K562 (cell line): Measurements from ENCODE around the gene EYA2. TPM values are rescaled to one million over a fixed set of nuclear protein-coding genes. Genes with fewer than 3 reads are reported as not detected.

Experiments
- ATAC-seq: fragments of 200-7000 bp; cut with Tn5 transposase; 3 replicates; pipeline ENCODE4 v1.9.1; 2020; ENCODE audit warnings: moderate library complexity
- BruUV-seq: library from RNA; stranded (reverse); fragments of 400-500 nt; replicated peaks from 2 replicates; lab custom pipeline; 2021; lab: Mats Ljungman, UMichigan
- CTCF ChIA-PET: fragments of 300-600 bp; formaldehyde crosslinking; extraction: SDS; loops from one replicate; lab custom pipeline; 2021; ENCODE audit warnings: low intra/inter-chr PET ratio; lab: Yijun Ruan, JAX
- POLR2A ChIA-PET: fragments of 300-600, 350-650 bp; sonication (Branson Sonifier 250); formaldehyde crosslinking; extraction: SDS; loops from one replicate; lab custom pipeline; 2021; ENCODE audit warnings: antibody characterized with exemption, inconsistent platforms; lab: Yijun Ruan, JAX
- DNase-seq, 4 experiments: peaks; one replicate each; pipeline versions ENCODE4 v3.0.0 to v3.0.0-alpha.2; 2011 to 2018; ENCODE audit warnings: low spot score in 3 of 4, mixed read lengths in 3 of 4; ENCODE audit errors: extremely low read depth in 1 of 4
- FAIRE-seq: peaks from 2 replicates; lab custom pipeline; 2011; peaks lifted over from hg19 to GRCh38; lab: Jason Lieb, UNC
- H2AFZ ChIP-seq: 2 replicates; pipeline ENCODE4 v1.6.0; 2011; ENCODE audit warnings: low read depth, low read length, control low read depth, inconsistent platforms
- H3K27ac ChIP-seq: fragments of 200-600 bp; 3 replicates; pipeline ENCODE4 v1.8.0; 2011; ENCODE audit warnings: low read depth, mild to moderate bottlenecking, control low read depth, inconsistent platforms, low read length, moderate library complexity, mixed read lengths; ENCODE audit errors: extremely low read depth
- H3K27me3 ChIP-seq, 2 experiments: fragments of 300-600 bp in 1 of 2; 2 replicates in 1 of 2; 3 replicates in 1 of 2; pipeline versions ENCODE4 v1.6.0 to v1.8.0; 2011; ENCODE audit warnings: inconsistent platforms in 2 of 2, low read length in 2 of 2, mild to moderate bottlenecking in 1 of 2, mixed read lengths in 1 of 2, moderate library complexity in 1 of 2; ENCODE audit not compliant: control insufficient read depth in 2 of 2, insufficient read depth in 2 of 2
- H3K36me3 ChIP-seq: fragments of 300-600 bp; 3 replicates; pipeline ENCODE4 v1.8.0; 2011; ENCODE audit warnings: mild to moderate bottlenecking, low read length, inconsistent platforms; ENCODE audit not compliant: control insufficient read depth, insufficient read depth
- H3K4me1 ChIP-seq, 2 experiments: fragments of 200-600 bp in 1 of 2; replicated peaks in 1 of 2; 2 replicates in 1 of 2; 3 replicates in 1 of 2; pipeline versions ENCODE4 v1.5.1 to v1.8.0; 2011; ENCODE audit warnings: inconsistent platforms in 2 of 2, low read length in 2 of 2, mild to moderate bottlenecking in 1 of 2, mixed read lengths in 1 of 2, moderate library complexity in 1 of 2; ENCODE audit not compliant: control insufficient read depth in 2 of 2, insufficient read depth in 2 of 2
- H3K4me2 ChIP-seq: 2 replicates; pipeline ENCODE4 v1.6.1; 2011; ENCODE audit warnings: low read length, control low read depth, inconsistent platforms, mixed read lengths; ENCODE audit not compliant: insufficient read depth
- H3K4me3 ChIP-seq: fragments of 200-600 bp; sonication (generic), shearing (Covaris generic); 2 replicates; pipeline ENCODE4 v1.5.1; 2016; ENCODE audit warnings: control low read depth, inconsistent platforms
- H3K79me2 ChIP-seq: fragments of 200-600 bp; 3 replicates; pipeline ENCODE4 v1.8.0; 2011; ENCODE audit warnings: low read length, inconsistent platforms; ENCODE audit not compliant: control insufficient read depth, insufficient read depth
- H3K9ac ChIP-seq, 2 experiments: 2 replicates each; pipeline versions ENCODE4 v1.6.0 to v1.6.1; 2011; ENCODE audit warnings: low read depth in 2 of 2, low read length in 2 of 2, control low read depth in 1 of 2, inconsistent platforms in 1 of 2, mild to moderate bottlenecking in 1 of 2, mixed read lengths in 1 of 2; ENCODE audit not compliant: insufficient read depth in 1 of 2
- H3K9me1 ChIP-seq: one replicate; pipeline ENCODE4 v1.6.0; 2011; ENCODE audit warnings: inconsistent platforms, mild to moderate bottlenecking, low read length, moderate library complexity; ENCODE audit not compliant: control insufficient read depth, insufficient read depth
- H3K9me3 ChIP-seq: replicated peaks from 2 replicates; pipeline ENCODE4 v1.5.1; 2011; ENCODE audit warnings: low read depth, low read length, inconsistent platforms; ENCODE audit not compliant: control insufficient read depth, insufficient read depth
- H4K20me1 ChIP-seq: replicated peaks from 2 replicates; pipeline ENCODE4 v1.6.1; 2011; ENCODE audit warnings: low read length, inconsistent platforms, mixed read lengths; ENCODE audit not compliant: control insufficient read depth, insufficient read depth
- ADNP ChIP-seq: fragments of 200-800 bp; sonication (Bioruptor generic); IDR thresholded peaks from 2 replicates; pipeline ENCODE4 v1.6.1; 2016; ENCODE audit warnings: missing genetic modification characterization, missing compliant biosample characterization
- CSDE1 ChIP-seq, 2 experiments: fragments of 450-650 bp; IDR thresholded peaks; 2 replicates each; pipeline ENCODE4 v1.6.1; 2016; ENCODE audit warnings: mild to moderate bottlenecking in 1 of 2
- GATAD2B ChIP-seq: fragments of 450-650 bp; IDR thresholded peaks from 2 replicates; pipeline ENCODE4 v1.6.1; 2017; ENCODE audit warnings: mild to moderate bottlenecking, borderline replicate concordance
- MEIS2 ChIP-seq: fragments of 450-650 bp; IDR thresholded peaks from 2 replicates; pipeline ENCODE4 v1.6.1; 2014; ENCODE audit warnings: mild to moderate bottlenecking; ENCODE audit not compliant: partially characterized antibody
- NCOA1 ChIP-seq: fragments of 450-650 bp; IDR thresholded peaks from 2 replicates; pipeline ENCODE4 v1.6.1; 2016; ENCODE audit warnings: low read depth
- PHB2 ChIP-seq: fragments of 450-650 bp; IDR thresholded peaks from 2 replicates; pipeline ENCODE4 v1.6.1; 2017; ENCODE audit warnings: low read depth
- SPI1 ChIP-seq: IDR thresholded peaks from 2 replicates; pipeline ENCODE4 v1.6.1; 2011; ENCODE audit warnings: low read depth, low read length, control low read depth, borderline replicate concordance
- WGBS: fragments of 100-300 bp; shearing (Covaris generic); methylation state at CpG from one replicate; pipeline ENCODE4 v1.1.6; 2016; ENCODE audit warnings: low coverage, mixed read lengths; ENCODE audit not compliant: insufficient coverage; ENCODE audit errors: missing lambda C conversion rate; 5-methylcytosine and 5-hydroxymethylcytosine counted together
- in situ Hi-C: fragments of 300-500 bp; cut with MboI; formaldehyde crosslinking; loops from 4 replicates; pipeline ENCODE4 v1.15.0; 2018; ENCODE audit warnings: inconsistent platforms, mixed read lengths
- intact Hi-C: fragments of 100-400 bp; cut with micrococcal nuclease; formaldehyde crosslinking; loops from 2 replicates; pipeline ENCODE4 v1.14.2; 2022
- polyA plus RNA-seq, 8 experiments: library from polyadenylated mRNA; depleted of rRNA in 4 of 8; stranded (reverse) in 5 of 8; unstranded in 3 of 8; fragments of >200 nt; fragmentation: Nextera tagmentation in 2 of 8; fragmentation: Illumina TruSeq in 1 of 8; extraction: Ambion mirVana in 2 of 8; extraction: Trizol in 1 of 8; gene quantifications; 2 replicates each; pipeline versions ENCODE4 v1.2.1 to v1.2.3, GENCODE V29; 2011 to 2014; ENCODE audit warnings: inconsistent platforms in 1 of 8, missing spikeins in 1 of 8
- total RNA-seq, 7 experiments: library from RNA; depleted of rRNA in 6 of 7; stranded (reverse); fragments of >200 nt in 6 of 7; fragmentation: Illumina TruSeq in 2 of 7; extraction: Trizol in 2 of 7; gene quantifications; 2 replicates each; pipeline versions ENCODE4 v1.2.1 to v1.2.3, GENCODE V29; 2011 to 2021; ENCODE audit warnings: low replicate concordance in 1 of 7
- TF ChIP-seq, protein P1 (sequence below): sonication (generic); formaldehyde crosslinking; IDR thresholded peaks from 2 replicates; pipeline ENCODE4 v1.8.0; 2023; ENCODE audit warnings: mild to moderate bottlenecking, missing genetic modification reagents
- TF ChIP-seq, protein P2 (sequence below): sonication (generic); formaldehyde crosslinking; IDR thresholded peaks from 2 replicates; pipeline ENCODE4 v1.8.0; 2022; ENCODE audit warnings: mild to moderate bottlenecking, missing genetic modification reagents
- TF ChIP-seq, protein P3 (sequence below): fragments of 250-450 bp; sonication (Bioruptor Pico); IDR thresholded peaks from 2 replicates; pipeline ENCODE4 v1.9.0; 2021; ENCODE audit warnings: mild to moderate bottlenecking, inconsistent platforms

Gene EYA2
- total and polyA plus RNA-seq, 9 of the 15 experiments (the other 6 are each of a cell fraction or from before 2014, with no cell fraction given): 0.03 TPM; not detected in 8

DNA sequence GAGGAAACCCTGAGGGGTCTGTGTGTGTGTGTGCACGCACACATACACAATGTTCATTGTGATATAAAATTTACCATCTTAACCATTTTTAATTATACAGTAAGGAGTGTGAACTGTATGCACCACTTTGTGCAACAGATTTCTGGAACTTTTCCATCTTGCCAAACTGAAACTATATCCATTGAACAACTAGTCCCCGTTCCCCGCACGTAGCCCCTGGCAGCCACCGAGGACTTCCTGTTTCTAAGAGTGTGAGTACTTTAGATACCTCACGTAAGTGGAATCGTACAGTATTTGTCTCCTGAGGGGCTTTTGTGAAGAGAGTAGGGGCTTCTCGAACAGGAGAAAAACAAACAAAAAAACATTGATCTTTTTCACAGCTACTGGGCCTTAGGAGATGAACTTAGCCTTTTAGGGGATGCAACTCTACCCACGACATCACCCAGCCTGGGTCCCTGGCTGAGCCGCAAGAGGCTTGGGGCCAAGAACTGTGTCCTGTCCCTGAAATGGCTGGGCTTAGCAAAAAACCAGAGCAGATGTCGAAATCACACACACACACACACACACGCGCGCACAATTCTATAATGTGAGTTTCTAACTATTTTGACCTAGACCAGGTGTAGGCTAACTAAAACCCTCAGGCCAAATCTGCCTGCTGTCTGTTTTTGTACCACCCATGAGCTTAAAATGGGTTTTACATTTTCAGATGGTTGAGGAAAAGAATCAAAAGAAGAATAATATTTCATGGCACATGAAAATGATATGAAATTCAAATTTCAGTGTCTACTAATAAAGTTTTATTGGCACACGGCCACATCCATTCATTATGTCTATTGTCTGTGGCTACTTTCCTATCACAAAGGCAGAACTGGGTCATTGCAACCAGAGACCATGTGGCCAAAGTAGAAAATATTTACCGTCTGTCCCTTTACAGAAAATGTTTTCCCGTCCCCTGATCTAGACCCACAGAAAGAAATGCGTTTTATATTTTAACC lies 144.2 kb downstream of the EYA2 start:
- H2AFZ ChIP-seq: no peak overlapping the region
- H3K4me3 ChIP-seq: no peak overlapping the region
- no peaks in the 10 kb centered on the region for H4K20me1 ChIP-seq
- peaks cover 0 to 22% of the 10 kb centered on the region in 2 experiments; a peak in 1 of 5 replicates for H3K27me3 ChIP-seq
- H3K4me1 ChIP-seq: peaks cover 2 to 16% of the 10 kb centered on the region in 2 experiments; a peak in 4 of 5 replicates
- no peak for FAIRE-seq
- 19% methylated on average over 18 of the region's 18 CpGs for WGBS
- no peaks in the 10 kb centered on the region for H3K9me1 ChIP-seq
- H3K79me2 ChIP-seq: no peaks in the 10 kb centered on the region
- H3K4me2 ChIP-seq: no peak overlapping the region
- H3K9me3 ChIP-seq: no peaks in the 10 kb centered on the region; the same call in 1 of the 2 replicates
- in situ Hi-C loops: no loop called here
- no peak for DNase-seq
- POLR2A ChIA-PET: no interaction called here
- no TSS peak for BruUV-seq
- H3K36me3 ChIP-seq: no peaks in the 10 kb centered on the region
- intact Hi-C loops: no loop called here
- H3K27ac ChIP-seq: no peak overlapping the region
- ATAC-seq: no peak
- CTCF ChIA-PET: no interaction called here
- no peak overlapping the region for H3K9ac ChIP-seq
- TF ChIP-seq CSDE1 (IDR thresholded peaks at IDR 0.05) (no peak), PHB2 (no peak), SPI1 (peak; percentile 75; the same call in 1 of the 2 replicates), NCOA1 (no peak), ADNP (tag) (no peak), GATAD2B (no peak), MEIS2 (no peak)
- TF ChIP-seq, protein P1, sequence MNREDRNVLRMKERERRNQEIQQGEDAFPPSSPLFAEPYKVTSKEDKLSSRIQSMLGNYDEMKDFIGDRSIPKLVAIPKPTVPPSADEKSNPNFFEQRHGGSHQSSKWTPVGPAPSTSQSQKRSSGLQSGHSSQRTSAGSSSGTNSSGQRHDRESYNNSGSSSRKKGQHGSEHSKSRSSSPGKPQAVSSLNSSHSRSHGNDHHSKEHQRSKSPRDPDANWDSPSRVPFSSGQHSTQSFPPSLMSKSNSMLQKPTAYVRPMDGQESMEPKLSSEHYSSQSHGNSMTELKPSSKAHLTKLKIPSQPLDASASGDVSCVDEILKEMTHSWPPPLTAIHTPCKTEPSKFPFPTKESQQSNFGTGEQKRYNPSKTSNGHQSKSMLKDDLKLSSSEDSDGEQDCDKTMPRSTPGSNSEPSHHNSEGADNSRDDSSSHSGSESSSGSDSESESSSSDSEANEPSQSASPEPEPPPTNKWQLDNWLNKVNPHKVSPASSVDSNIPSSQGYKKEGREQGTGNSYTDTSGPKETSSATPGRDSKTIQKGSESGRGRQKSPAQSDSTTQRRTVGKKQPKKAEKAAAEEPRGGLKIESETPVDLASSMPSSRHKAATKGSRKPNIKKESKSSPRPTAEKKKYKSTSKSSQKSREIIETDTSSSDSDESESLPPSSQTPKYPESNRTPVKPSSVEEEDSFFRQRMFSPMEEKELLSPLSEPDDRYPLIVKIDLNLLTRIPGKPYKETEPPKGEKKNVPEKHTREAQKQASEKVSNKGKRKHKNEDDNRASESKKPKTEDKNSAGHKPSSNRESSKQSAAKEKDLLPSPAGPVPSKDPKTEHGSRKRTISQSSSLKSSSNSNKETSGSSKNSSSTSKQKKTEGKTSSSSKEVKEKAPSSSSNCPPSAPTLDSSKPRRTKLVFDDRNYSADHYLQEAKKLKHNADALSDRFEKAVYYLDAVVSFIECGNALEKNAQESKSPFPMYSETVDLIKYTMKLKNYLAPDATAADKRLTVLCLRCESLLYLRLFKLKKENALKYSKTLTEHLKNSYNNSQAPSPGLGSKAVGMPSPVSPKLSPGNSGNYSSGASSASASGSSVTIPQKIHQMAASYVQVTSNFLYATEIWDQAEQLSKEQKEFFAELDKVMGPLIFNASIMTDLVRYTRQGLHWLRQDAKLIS (CRISPR knock-in tag): no peak
- TF ChIP-seq, protein P2, sequence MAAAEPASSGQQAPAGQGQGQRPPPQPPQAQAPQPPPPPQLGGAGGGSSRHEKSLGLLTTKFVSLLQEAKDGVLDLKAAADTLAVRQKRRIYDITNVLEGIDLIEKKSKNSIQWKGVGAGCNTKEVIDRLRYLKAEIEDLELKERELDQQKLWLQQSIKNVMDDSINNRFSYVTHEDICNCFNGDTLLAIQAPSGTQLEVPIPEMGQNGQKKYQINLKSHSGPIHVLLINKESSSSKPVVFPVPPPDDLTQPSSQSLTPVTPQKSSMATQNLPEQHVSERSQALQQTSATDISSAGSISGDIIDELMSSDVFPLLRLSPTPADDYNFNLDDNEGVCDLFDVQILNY (CRISPR knock-in tag): no peak
- TF ChIP-seq, protein P3, sequence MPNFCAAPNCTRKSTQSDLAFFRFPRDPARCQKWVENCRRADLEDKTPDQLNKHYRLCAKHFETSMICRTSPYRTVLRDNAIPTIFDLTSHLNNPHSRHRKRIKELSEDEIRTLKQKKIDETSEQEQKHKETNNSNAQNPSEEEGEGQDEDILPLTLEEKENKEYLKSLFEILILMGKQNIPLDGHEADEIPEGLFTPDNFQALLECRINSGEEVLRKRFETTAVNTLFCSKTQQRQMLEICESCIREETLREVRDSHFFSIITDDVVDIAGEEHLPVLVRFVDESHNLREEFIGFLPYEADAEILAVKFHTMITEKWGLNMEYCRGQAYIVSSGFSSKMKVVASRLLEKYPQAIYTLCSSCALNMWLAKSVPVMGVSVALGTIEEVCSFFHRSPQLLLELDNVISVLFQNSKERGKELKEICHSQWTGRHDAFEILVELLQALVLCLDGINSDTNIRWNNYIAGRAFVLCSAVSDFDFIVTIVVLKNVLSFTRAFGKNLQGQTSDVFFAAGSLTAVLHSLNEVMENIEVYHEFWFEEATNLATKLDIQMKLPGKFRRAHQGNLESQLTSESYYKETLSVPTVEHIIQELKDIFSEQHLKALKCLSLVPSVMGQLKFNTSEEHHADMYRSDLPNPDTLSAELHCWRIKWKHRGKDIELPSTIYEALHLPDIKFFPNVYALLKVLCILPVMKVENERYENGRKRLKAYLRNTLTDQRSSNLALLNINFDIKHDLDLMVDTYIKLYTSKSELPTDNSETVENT (CRISPR knock-in tag): no peak
